Fibroblast of pulmonary artery (primary cell): ENCODE results near the gene IRF8.

Experiments used
- DNase-seq: peaks from one replicate; pipeline ENCODE4 v3.0.0-alpha.2; 2010; ENCODE audit warnings: low read depth
- H3K4me3 ChIP-seq: replicated peaks from 2 replicates; pipeline ENCODE4 v1.5.1; 2011; ENCODE audit warnings: low read depth, mild to moderate bottlenecking, control low read depth, low read length, moderate library complexity
- CTCF ChIP-seq: IDR thresholded peaks from 2 replicates; pipeline ENCODE4 v1.5.1; 2011; ENCODE audit warnings: mild to moderate bottlenecking, control low read depth, low read length, inconsistent platforms; ENCODE audit errors: missing control alignments

Gene IRF8

DNA sequence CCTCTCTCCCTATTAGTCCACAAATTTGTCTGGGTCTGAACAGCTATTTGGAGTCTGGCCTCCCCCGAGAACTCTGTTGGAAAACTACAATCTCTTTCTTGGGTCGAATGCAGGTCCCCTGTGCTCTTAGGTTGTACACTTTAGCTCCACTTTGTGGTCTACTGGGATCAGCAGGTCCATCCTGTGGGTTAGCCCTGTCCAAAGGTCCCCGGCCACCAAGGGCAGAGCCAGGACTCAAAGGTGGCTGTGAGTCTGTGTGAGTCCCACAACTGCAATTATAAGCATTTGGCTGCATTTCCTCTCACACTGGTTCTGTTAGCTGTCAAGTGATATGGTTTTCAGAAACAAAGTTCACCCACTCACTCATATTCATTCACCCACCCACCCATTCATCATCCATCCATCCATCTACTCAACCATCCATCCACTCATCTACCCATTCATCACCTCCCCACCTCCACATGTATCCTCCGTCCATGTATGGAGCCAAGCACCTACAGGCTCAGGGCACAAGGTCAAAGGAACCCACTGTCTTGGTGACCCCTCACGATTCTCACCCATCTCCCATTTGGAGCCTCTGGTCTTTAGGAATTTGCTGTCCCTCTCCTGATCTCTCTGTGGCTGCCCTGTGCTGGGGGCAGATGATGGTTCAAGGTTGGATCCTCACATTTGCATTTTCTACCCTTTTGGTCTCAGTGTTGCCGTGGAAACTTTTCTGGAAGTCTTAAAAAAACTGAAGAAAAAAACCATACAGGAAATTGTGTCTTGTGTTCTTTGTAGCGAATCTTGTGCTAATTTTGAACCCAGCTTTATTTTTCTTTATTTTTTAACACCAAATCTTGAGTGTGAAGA, 45.8 kb downstream of the IRF8 start:
- TF ChIP-seq CTCF = no peak
- H3K4me3 ChIP-seq = no peak overlapping the region
- DNase-seq = no peak

DNA sequence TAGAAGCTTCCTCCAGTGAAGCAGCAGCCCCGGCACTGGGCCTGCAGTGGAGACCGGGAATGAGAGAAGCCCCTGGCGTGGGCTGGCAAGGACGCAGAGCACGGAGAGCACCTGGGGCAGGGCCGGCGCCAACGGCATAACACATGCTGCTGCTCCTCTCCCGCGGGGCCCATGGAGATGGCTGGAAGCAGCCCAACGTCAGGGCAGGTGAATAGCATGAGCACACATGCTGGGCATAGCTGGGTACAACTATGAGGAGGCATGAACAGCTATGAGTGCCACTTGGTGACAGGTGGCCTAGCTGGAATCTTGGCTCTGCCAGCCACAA, 46.4 kb downstream of the IRF8 start:
- TF ChIP-seq CTCF = no peak
- no peak for DNase-seq
- no peak overlapping the region for H3K4me3 ChIP-seq

DNA sequence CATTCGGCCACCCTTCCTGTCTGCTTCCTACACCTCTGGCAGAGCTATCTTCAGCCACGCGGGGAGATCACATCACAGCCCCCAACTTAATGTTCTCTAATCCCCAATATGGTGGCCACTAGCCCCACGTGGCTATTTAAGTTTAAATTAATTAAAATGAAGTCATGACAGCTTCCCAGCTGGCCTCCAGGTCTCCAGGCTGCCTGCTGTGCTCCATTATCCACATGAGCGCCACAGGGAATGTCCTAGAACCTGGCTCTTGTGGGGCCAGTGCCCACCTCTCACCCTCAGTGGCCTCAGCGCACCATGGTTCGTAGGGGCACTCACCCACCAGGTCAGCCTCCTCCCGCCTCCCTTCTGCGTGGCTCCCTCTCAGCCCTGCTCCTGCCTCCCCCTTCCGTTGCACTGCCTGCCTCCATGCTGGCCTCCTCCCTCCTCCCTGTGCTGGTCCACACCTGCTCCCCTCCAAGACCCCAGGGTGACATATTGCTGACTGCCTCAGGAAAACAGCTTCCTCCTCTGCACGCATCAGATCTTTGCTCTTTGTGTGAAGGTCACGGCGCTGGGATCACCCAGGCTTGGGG, 47.7 kb downstream of the IRF8 start:
- no peak for TF ChIP-seq CTCF
- no peak for DNase-seq
- H3K4me3 ChIP-seq = no peak overlapping the region

DNA sequence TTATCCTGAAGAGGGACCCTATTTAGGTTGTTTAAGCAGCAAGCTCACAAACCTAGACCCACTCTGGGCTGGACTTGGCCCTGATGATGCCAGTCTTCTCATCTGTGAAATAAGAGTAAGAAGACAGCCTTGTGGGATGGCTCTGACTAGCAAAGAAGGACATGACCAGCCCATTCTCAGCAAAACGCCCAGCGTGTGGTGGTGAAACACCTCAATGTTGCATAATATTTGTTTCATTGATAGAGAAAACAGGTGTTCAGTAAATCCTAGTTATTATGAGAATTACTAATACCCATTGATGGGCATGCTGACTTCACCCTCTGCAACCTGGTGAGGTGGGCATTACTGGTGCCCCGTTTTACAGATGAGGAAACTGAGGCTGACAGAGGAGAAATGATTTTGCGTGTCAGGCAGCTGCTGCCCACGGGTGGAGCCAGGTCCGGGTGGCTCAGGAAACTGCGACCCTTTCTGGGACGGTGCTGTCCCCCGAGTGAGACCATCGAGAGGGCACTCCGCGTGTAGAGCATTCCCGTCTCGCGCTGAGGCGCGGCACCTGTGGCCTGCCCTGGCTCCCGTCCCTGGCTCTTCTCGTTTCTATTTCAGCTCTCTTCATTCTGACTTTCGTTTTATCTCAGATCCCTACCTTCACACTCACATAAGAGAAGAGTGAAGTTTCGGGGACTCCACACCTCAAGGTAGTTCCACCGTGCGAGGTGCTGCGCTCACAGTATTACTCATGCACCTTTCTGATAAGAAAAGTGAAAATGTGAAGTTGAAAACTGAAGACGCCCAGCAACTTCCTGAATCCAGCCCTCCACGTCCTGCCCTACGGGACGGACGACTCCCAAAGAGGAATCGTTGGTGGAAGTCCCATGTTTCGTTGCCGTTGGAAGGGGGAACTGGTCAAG, 48.5 kb downstream of the IRF8 start:
- TF ChIP-seq CTCF = no peak
- no peak for DNase-seq
- no peak overlapping the region for H3K4me3 ChIP-seq

- no peak overlapping the region for H3K4me3 ChIP-seq
- DNase-seq = no peak
- TF ChIP-seq CTCF = no peak
Observed at GRCh38 chr16:85948138-85948509, 49.2 kb downstream of the IRF8 start.

GRCh38 chr16:85948616-85949265, 49.8 kb downstream of the IRF8 start:
- DNase-seq = no peak
- no peak for TF ChIP-seq CTCF
- no peak overlapping the region for H3K4me3 ChIP-seq
